ENCODE data around the gene CARD8.

The CARD8 gene

DNA sequence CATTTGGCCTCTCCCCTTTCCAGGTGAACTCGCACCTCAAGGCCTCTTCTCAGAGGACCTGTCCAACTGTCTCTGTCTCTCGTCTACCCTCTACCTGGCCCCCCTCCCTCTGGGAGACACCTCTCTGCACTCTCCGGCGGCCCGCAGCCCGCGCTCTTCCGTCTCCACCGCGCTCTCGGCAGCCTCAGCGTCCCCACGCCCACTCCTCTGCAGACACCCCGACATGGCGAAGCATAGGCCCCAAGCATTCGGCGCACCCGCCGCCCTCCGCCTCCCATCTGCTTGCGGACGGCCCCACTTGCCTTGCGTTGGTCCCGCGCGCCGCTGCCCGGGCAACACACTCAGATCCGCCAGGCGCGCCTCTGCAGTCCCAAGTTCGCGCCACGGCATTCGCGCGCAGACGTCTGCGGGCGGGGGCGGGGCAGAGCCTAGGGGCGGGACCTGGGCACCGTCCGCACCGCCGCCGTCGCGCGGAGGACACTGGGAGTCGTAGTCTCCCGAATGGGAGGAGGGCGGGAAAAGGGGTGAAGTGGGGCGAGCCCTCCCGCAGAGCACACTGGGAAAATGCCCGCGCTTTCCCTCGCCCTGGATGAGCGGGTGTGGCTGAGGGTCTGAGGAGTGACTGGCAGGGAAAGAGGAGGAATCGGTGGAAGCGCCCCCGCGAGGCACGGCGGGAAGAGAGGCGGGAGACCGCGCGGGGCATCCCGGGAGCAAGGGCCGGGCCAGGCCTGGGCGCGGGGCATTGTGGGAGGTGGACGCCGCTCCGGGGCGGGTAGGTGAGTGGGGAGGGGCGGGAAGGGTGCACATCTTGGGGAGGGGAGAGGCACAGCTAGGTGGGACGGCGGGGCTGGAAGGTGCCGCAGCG lies 85.5 kb downstream of the CARD8 start, which contains the start of the genes LIG1 and ZSWIM9:
TSS of gene LIG1 (minus strand) at position 406 of the 865 bp plus-strand sequence. CDS start 4,778 bp downstream, outside the sequence.
TSS of gene ZSWIM9 (plus strand) at position 742 of the 865 bp plus-strand sequence. CDS start 1,123 bp downstream, outside the sequence.
- DNase-seq, result peak; percentile 87

DNA sequence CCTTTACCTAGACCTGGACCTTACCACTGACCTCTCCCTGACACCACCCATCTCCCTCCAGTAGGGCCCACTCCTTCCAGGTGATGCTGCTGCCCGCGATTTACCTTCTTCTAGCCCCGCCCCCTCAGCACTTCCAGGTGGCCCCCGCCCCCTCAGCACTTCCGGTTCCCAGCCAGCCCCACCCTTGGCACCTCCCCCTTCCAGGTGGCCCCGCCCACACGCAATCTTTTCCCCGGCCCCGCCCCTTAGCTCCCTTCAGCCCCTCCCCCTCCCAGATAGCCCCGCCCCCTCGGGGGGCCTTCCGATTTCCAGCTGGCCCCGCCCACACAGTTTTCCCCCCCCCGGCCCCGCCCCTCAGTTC lies 86.2 kb downstream of the CARD8 start:
- peak; percentile 81 for DNase-seq

DNA sequence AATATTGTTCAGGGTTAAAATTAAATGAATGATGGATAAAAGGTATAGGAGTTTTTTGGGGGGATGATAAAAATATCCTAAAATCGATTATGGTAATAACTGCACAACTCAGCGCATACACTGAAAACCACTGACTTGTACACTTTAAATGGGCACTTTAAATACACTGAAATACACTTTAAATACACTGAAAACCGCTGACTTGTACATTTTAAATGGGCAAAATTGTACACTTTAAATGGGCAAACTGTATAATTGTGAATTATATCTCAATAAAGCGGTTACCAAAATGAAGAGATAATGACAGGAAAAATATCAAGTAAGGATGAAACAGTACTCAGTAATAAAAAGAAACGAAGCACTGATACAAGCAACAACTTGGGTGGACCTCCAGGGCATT lies 87.0 kb downstream of the CARD8 start:
- no peak for DNase-seq

DNA sequence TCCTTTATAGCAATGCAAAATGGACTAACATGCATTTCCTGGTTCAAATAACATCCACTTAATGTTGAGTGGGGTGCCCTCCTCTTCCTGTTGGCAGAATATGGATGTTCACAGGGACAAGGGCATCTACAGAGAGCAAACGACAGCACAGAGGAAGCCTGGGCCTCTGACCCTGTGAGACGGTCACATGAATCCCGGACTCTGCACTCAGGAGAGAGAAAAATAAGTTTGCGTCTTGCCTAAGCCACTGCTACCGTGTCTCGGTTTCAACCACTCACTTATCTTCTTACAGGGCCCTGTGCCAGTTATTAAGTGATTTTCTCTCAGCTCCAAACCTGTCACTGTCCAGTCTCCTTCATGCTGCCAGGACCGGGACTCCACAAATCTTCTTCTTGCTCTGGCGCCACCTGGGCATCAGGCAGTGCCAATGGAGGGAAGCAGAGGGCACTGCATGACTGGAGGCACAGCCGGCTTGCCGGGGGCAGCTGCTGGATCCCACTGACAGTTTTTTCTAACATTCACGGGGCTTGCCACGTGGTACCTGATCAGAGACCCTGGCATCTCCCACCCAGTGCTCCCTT lies 97.4 kb downstream of the CARD8 start:
- DNase-seq, result no peak
